OCI-LY1 (cell line): ENCODE measurements around the gene PCDHGA11.
A peak's percentile ranks its signal among the peaks of the same experiment; 100 is the strongest.
"Not testable (repeated sequence)": the region's sequence is repeated elsewhere in the genome, so short reads cannot be mapped to it uniquely, and the experiment has no call there.

ENCODE experiments used
- H2AFZ ChIP-seq: fragments of 200-600 bp; sonication (generic), shearing (Covaris generic); 2 replicates; pipeline ENCODE4 v1.6.0; 2014; ENCODE audit warnings: antibody characterized with exemption, mild to moderate bottlenecking, low read length
- H3F3A ChIP-seq: fragments of 200-600 bp; sonication (generic), shearing (Covaris generic); 2 replicates; pipeline ENCODE4 v1.6.0; 2014; ENCODE audit warnings: mild to moderate bottlenecking, antibody characterized with exemption, low read length, moderate library complexity; ENCODE audit not compliant: insufficient read depth
- H3K27ac ChIP-seq: fragments of 200-600 bp; sonication (generic); 2 replicates; pipeline ENCODE4 v1.5.1; 2014; ENCODE audit warnings: low read length, mixed run types, mild to moderate bottlenecking, low read depth; ENCODE audit not compliant: poor library complexity, severe bottlenecking
- H3K27me3 ChIP-seq: fragments of 200-600 bp; sonication (generic); 2 replicates; pipeline ENCODE4 v1.6.0; 2014; ENCODE audit warnings: antibody characterized with exemption, mild to moderate bottlenecking, low read length, moderate library complexity; ENCODE audit not compliant: insufficient read depth
- H3K36me3 ChIP-seq: fragments of 200-600 bp; sonication (generic); 2 replicates; pipeline ENCODE4 v1.6.1; 2014; ENCODE audit warnings: mild to moderate bottlenecking, antibody characterized with exemption, low read length, moderate library complexity, mixed read lengths; ENCODE audit not compliant: insufficient read depth
- H3K4me1 ChIP-seq: fragments of 200-600 bp; sonication (generic); 2 replicates; pipeline ENCODE4 v1.5.1; 2014; ENCODE audit warnings: mild to moderate bottlenecking, low read length, moderate library complexity; ENCODE audit not compliant: insufficient read depth, severe bottlenecking
- H3K4me2 ChIP-seq: fragments of 200-600 bp; sonication (generic), shearing (Covaris generic); 2 replicates; pipeline ENCODE4 v1.6.1; 2014; ENCODE audit warnings: low read length
- H3K4me3 ChIP-seq: fragments of 200-600 bp; sonication (generic); 2 replicates; pipeline ENCODE4 v1.5.1; 2014; ENCODE audit warnings: low read length, low read depth, mild to moderate bottlenecking, mixed read lengths; ENCODE audit not compliant: poor library complexity, severe bottlenecking
- H3K79me2 ChIP-seq: fragments of 200-600 bp; shearing (Covaris generic); 2 replicates; pipeline ENCODE4 v1.6.1; 2016; ENCODE audit warnings: mixed run types, low read length, mixed read lengths; ENCODE audit not compliant: insufficient read depth
- H3K9ac ChIP-seq: fragments of 200-600 bp; sonication (generic), shearing (Covaris generic); 2 replicates; pipeline ENCODE4 v1.6.1; 2014; ENCODE audit warnings: mild to moderate bottlenecking, low read length, mixed read lengths
- H3K9me2 ChIP-seq: fragments of 200-600 bp; sonication (generic), shearing (Covaris generic); 2 replicates; pipeline ENCODE4 v1.6.1; 2014; ENCODE audit warnings: low read depth, mild to moderate bottlenecking, low read length, mixed read lengths
- H3K9me3 ChIP-seq: fragments of 200-600 bp; shearing (Covaris generic); 2 replicates; pipeline ENCODE4 v1.6.1; 2014; ENCODE audit warnings: low read length, mixed read lengths
- H4K20me1 ChIP-seq: fragments of 200-600 bp; sonication (generic), shearing (Covaris generic); 2 replicates; pipeline ENCODE4 v1.6.0; 2016; ENCODE audit warnings: mild to moderate bottlenecking, low read length; ENCODE audit not compliant: insufficient read depth
- CTCF ChIP-seq: fragments of 200-600 bp; sonication (generic), shearing (Covaris generic); IDR thresholded peaks from 2 replicates; pipeline ENCODE4 v1.5.1; 2017; ENCODE audit warnings: mild to moderate bottlenecking, antibody characterized with exemption, low read length, moderate library complexity, mixed read lengths
- EZH2 ChIP-seq: fragments of 200-600 bp; sonication (generic), shearing (Covaris generic); IDR thresholded peaks from 2 replicates; pipeline ENCODE4 v1.8.0; 2017; ENCODE audit warnings: borderline replicate concordance, mixed run types, mild to moderate bottlenecking, antibody characterized with exemption, low read length, moderate library complexity, mixed read lengths

The PCDHGA11 gene

DNA sequence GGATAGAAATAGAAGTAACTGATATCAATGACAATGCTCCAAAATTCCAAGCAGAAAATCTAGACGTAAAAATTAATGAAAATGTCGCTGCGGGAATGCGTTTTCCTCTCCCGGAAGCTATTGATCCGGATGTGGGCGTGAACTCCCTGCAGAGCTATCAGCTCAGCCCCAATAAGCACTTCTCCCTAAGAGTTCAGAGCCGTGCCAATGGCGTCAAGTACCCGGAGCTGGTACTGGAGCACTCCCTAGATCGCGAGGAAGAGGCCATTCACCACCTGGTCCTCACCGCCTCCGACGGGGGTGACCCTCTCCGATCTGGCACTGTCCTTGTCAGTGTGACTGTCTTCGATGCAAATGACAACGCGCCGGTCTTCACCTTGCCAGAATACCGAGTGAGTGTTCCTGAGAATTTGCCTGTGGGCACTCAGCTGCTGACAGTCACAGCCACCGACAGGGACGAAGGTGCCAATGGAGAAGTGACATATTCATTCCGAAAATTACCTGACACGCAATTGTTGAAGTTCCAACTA, 7.2 kb upstream of the PCDHGA11 start:
- H3F3A ChIP-seq, result no peaks in the 10 kb centered on the region
- TF ChIP-seq EZH2 (no peak), CTCF (no peak)
- no peaks in the 10 kb centered on the region for H3K36me3 ChIP-seq
- H3K4me2 ChIP-seq, result peak overlapping the region; percentile 96
- H3K27me3 ChIP-seq, result no peaks in the 10 kb centered on the region
- peaks cover 6% of the 10 kb centered on the region for H3K4me1 ChIP-seq
- H3K27ac ChIP-seq, result no peak overlapping the region
- no peaks in the 10 kb centered on the region for H3K9me2 ChIP-seq
- H4K20me1 ChIP-seq, result no peaks in the 10 kb centered on the region
- peak overlapping the region; percentile 79 for H3K9ac ChIP-seq
- peak overlapping the region; percentile 78 for H3K4me3 ChIP-seq
- H2AFZ ChIP-seq, result peak overlapping the region; percentile 92; the same call in 1 of the 2 replicates
- no peaks in the 10 kb centered on the region for H3K79me2 ChIP-seq
- H3K9me3 ChIP-seq, result peaks cover 9% of the 10 kb centered on the region; the same call in 1 of the 2 replicates

- not testable (repeated sequence) for H3K4me2 ChIP-seq, H4K20me1 ChIP-seq, H3K36me3 ChIP-seq, H3K27me3 ChIP-seq, H3F3A ChIP-seq, H3K4me3 ChIP-seq, H3K9me2 ChIP-seq, H2AFZ ChIP-seq, H3K27ac ChIP-seq, H3K79me2 ChIP-seq, H3K4me1 ChIP-seq, H3K9ac ChIP-seq
- peaks cover 13% of the 10 kb centered on the region for H3K9me3 ChIP-seq
Measured at GRCh38 chr5:141414548-141415274, 6.1 kb upstream of the PCDHGA11 start.

DNA sequence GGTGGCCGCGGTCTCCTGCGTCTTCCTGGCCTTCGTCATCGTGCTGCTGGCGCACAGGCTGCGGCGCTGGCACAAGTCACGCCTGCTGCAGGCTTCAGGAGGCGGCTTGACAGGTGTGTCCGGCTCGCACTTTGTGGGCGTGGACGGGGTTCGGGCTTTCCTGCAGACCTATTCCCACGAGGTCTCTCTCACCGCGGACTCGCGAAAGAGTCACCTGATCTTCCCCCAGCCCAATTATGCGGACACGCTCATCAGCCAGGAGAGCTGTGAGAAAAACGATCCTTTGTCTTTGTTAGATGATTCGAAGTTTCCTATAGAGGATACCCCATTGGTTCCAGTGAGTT, 5.6 kb upstream of the PCDHGA11 start:
- not testable (repeated sequence) for H3K27me3 ChIP-seq, H3K79me2 ChIP-seq, H3K4me3 ChIP-seq, H4K20me1 ChIP-seq, H3K4me1 ChIP-seq, H3K27ac ChIP-seq, H2AFZ ChIP-seq, H3K9ac ChIP-seq, H3K4me2 ChIP-seq, H3F3A ChIP-seq, H3K9me2 ChIP-seq, H3K36me3 ChIP-seq
- H3K9me3 ChIP-seq, result peaks cover 13% of the 10 kb centered on the region

GRCh38 chr5:141417494-141418172, 3.2 kb upstream of the PCDHGA11 start, which contains the start of gene PCDHGB7:
Gene PCDHGB7 (plus strand): TSS chr5:141417677. CDS start chr5:141417860, 183 bp downstream.
- not testable (repeated sequence) for H3K9ac ChIP-seq, H3K36me3 ChIP-seq, H4K20me1 ChIP-seq, H2AFZ ChIP-seq, H3K9me2 ChIP-seq, H3F3A ChIP-seq, H3K27me3 ChIP-seq, H3K4me2 ChIP-seq, H3K4me3 ChIP-seq, H3K79me2 ChIP-seq, H3K4me1 ChIP-seq, H3K27ac ChIP-seq
- peaks cover 26% of the 10 kb centered on the region for H3K9me3 ChIP-seq
